ENCODE measurements around the gene GPLD1.

- TF ChIP-seq CTCF (IDR thresholded peaks at IDR 0.05) (no peak), POLR2AphosphoS5 (IDR thresholded peaks at IDR 0.05) (no peak), POLR2A (IDR thresholded peaks at IDR 0.05) (no peak)
Observed at GRCh38 chr6:24458134-24458533, 31.2 kb downstream of the GPLD1 start.
